OCI-M2 (cell line): ENCODE data around the gene COPZ1.
"Not testable (repeated sequence)": the region's sequence is repeated elsewhere in the genome, so short reads cannot be mapped to it uniquely, and the experiment has no call there.

Experiments
- DNase-seq: peaks from one replicate; lab custom pipeline; 2025; ENCODE audit not compliant: unreplicated experiment; lab: John Stamatoyannopoulos, UW

The COPZ1 gene

GRCh38 chr12:54324617-54325441 is at the start of gene COPZ1:
Gene COPZ1 (plus strand): TSS chr12:54325131. CDS start chr12:54325164, 33 bp downstream.
- peak; percentile 95 for DNase-seq

- no peak for DNase-seq
Observed at GRCh38 chr12:54276368-54276767, 48.6 kb upstream of the COPZ1 start.

GRCh38 chr12:54277823-54278276 is 47.1 kb upstream of the COPZ1 start:
- no peak for DNase-seq

GRCh38 chr12:54279227-54279631 is 45.7 kb upstream of the COPZ1 start:
- DNase-seq, result no peak

GRCh38 chr12:54279632-54280467 is 45.1 kb upstream of the COPZ1 start, which contains the start of gene CBX5:
Gene CBX5 (minus strand): TSS chr12:54280122. CDS start chr12:54257650, 22,472 bp downstream.
- DNase-seq, result peak; percentile 95

- peak; percentile 95 for DNase-seq
Observed at GRCh38 chr12:54280468-54281260, 44.3 kb upstream of the COPZ1 start, which contains the start of gene HNRNPA1. Gene HNRNPA1 (plus strand): TSS chr12:54280726. CDS start chr12:54280808, 82 bp downstream.

GRCh38 chr12:54281261-54281638 is 43.7 kb upstream of the COPZ1 start:
- DNase-seq, result not testable (repeated sequence)

- DNase-seq, result not testable (repeated sequence)
Observed at GRCh38 chr12:54281694-54282093, 43.2 kb upstream of the COPZ1 start.

GRCh38 chr12:54282949-54283593 is 41.9 kb upstream of the COPZ1 start:
- no peak for DNase-seq

- DNase-seq, result not testable (repeated sequence)
Observed at GRCh38 chr12:54284070-54284780, 40.7 kb upstream of the COPZ1 start.

GRCh38 chr12:54285150-54286041 is 39.5 kb upstream of the COPZ1 start:
- no peak for DNase-seq

- no peak for DNase-seq
Observed at GRCh38 chr12:54286042-54287030, 38.6 kb upstream of the COPZ1 start.

- no peak for DNase-seq
Observed at GRCh38 chr12:54287261-54288157, 37.4 kb upstream of the COPZ1 start.

- no peak for DNase-seq
Observed at GRCh38 chr12:54292083-54292930, 32.6 kb upstream of the COPZ1 start.

GRCh38 chr12:54292931-54293241 is 32.0 kb upstream of the COPZ1 start:
- no peak for DNase-seq
